IMR-90 (cell line): ENCODE measurements around the gene STX18. TPM values are rescaled to one million over a fixed set of nuclear protein-coding genes. Genes with fewer than 3 reads are reported as not detected.

Experiments
- ATAC-seq: fragments of 200-7000 bp; cut with Tn5 transposase; 2 replicates; pipeline ENCODE4 v1.9.1; 2020; ENCODE audit warnings: low read depth, mild to moderate bottlenecking, moderate library complexity
- BruUV-seq: library from RNA; stranded (reverse); fragments of 400-500 nt; replicated peaks from 2 replicates; lab custom pipeline; 2021; lab: Mats Ljungman, UMichigan
- CTCF ChIA-PET: fragments of 300-600 bp; formaldehyde crosslinking; extraction: SDS; loops from one replicate; lab custom pipeline; 2021; ENCODE audit warnings: antibody characterized with exemption; lab: Yijun Ruan, JAX
- POLR2A ChIA-PET: fragments of 300-600 bp; sonication (Branson Sonifier 250); formaldehyde crosslinking; loops from one replicate; lab custom pipeline; 2022; ENCODE audit warnings: antibody characterized with exemption; ENCODE audit not compliant: unreplicated experiment; lab: Charles Lee
- DNase-seq: peaks from one replicate; pipeline ENCODE4 v3.0.0; 2013
- H2AFZ ChIP-seq: replicated peaks from 2 replicates; pipeline ENCODE3; 2013; ENCODE audit warnings: low read length, mild to moderate bottlenecking; ENCODE audit not compliant: poor library complexity
- H2AK5ac ChIP-seq: 2 replicates; pipeline ENCODE4 v1.6.1; 2013; ENCODE audit warnings: low read depth, low read length, inconsistent platforms
- H2AK9ac ChIP-seq: replicated peaks from 2 replicates; pipeline ENCODE3; 2013; ENCODE audit warnings: mild to moderate bottlenecking, low read depth, low read length, moderate library complexity; ENCODE audit not compliant: poor library complexity
- H2BK120ac ChIP-seq: 2 replicates; pipeline ENCODE4 v1.6.1; 2013; ENCODE audit warnings: low read depth, low read length, inconsistent platforms
- H2BK15ac ChIP-seq: 3 replicates; pipeline ENCODE4 v1.6.1; 2013; ENCODE audit warnings: low read depth, low read length, inconsistent platforms
- H2BK20ac ChIP-seq: 2 replicates; pipeline ENCODE4 v1.6.1; 2013; ENCODE audit warnings: low read depth, mild to moderate bottlenecking, inconsistent platforms, low read length, moderate library complexity
- H2BK5ac ChIP-seq: 2 replicates; pipeline ENCODE4 v1.6.1; 2013; ENCODE audit warnings: mild to moderate bottlenecking, low read depth, low read length, inconsistent platforms; ENCODE audit not compliant: poor library complexity, severe bottlenecking
- H3K14ac ChIP-seq: replicated peaks from 2 replicates; pipeline ENCODE4 v1.6.1; 2013; ENCODE audit warnings: low read depth, low read length, inconsistent platforms
- H3K18ac ChIP-seq: 2 replicates; pipeline ENCODE4 v1.6.1; 2013; ENCODE audit warnings: low read depth, low read length, control low read depth
- H3K23ac ChIP-seq: 2 replicates; pipeline ENCODE4 v1.6.1; 2013; ENCODE audit warnings: low read depth, low read length, inconsistent platforms
- H3K27ac ChIP-seq: 2 replicates; pipeline ENCODE4 v1.5.1; 2013; ENCODE audit warnings: mild to moderate bottlenecking, control low read depth, low read length; ENCODE audit not compliant: insufficient read depth
- H3K27me3 ChIP-seq: 2 replicates; pipeline ENCODE4 v1.6.1; 2013; ENCODE audit warnings: low read length; ENCODE audit not compliant: control insufficient read depth, insufficient read depth
- H3K36me3 ChIP-seq: 2 replicates; pipeline ENCODE4 v1.6.1; 2013; ENCODE audit warnings: low read length, mixed read lengths; ENCODE audit not compliant: control insufficient read depth, insufficient read depth
- H3K4ac ChIP-seq: 2 replicates; pipeline ENCODE4 v1.6.1; 2013; ENCODE audit warnings: low read depth, low read length, inconsistent platforms
- H3K4me1 ChIP-seq: 2 replicates; pipeline ENCODE4 v1.6.1; 2013; ENCODE audit warnings: low read length, mixed read lengths; ENCODE audit not compliant: control insufficient read depth, insufficient read depth
- H3K4me2 ChIP-seq: 2 replicates; pipeline ENCODE4 v1.6.1; 2013; ENCODE audit warnings: low read depth, mild to moderate bottlenecking, control low read depth, low read length, moderate library complexity
- H3K4me3 ChIP-seq: 2 replicates; pipeline ENCODE4 v1.5.1; 2013; ENCODE audit warnings: low read depth, mild to moderate bottlenecking, control low read depth, low read length, moderate library complexity; ENCODE audit not compliant: insufficient read depth
- H3K56ac ChIP-seq: 2 replicates; pipeline ENCODE4 v1.6.1; 2013; ENCODE audit warnings: low read length, inconsistent platforms; ENCODE audit not compliant: insufficient read depth; ENCODE audit errors: extremely low read depth
- H3K79me1 ChIP-seq, 2 experiments: 2 replicates each; pipeline ENCODE4 v1.6.1; 2013; ENCODE audit warnings: low read length in 2 of 2, inconsistent platforms in 1 of 2, low read depth in 1 of 2
- H3K9ac ChIP-seq: 2 replicates; pipeline ENCODE4 v1.6.1; 2013; ENCODE audit warnings: low read depth, low read length, control low read depth
- H3K9me1 ChIP-seq: 2 replicates; pipeline ENCODE4 v1.6.1; 2013; ENCODE audit warnings: low read length, inconsistent platforms; ENCODE audit not compliant: insufficient read depth
- H3K9me3 ChIP-seq: 2 replicates; pipeline ENCODE4 v1.6.1; 2013; ENCODE audit warnings: low read length; ENCODE audit not compliant: control insufficient read depth, insufficient read depth
- H4K20me1 ChIP-seq: 2 replicates; pipeline ENCODE4 v1.6.1; 2013; ENCODE audit warnings: low read length, inconsistent platforms; ENCODE audit not compliant: insufficient read depth
- H4K5ac ChIP-seq: 2 replicates; pipeline ENCODE4 v1.6.1; 2013; ENCODE audit warnings: mild to moderate bottlenecking, low read depth, low read length, control low read depth
- H4K8ac ChIP-seq, 2 experiments: 2 replicates each; pipeline ENCODE4 v1.6.1; 2013; ENCODE audit warnings: low read depth in 2 of 2, low read length in 2 of 2, control low read depth in 1 of 2, inconsistent platforms in 1 of 2
- H4K91ac ChIP-seq: 2 replicates; pipeline ENCODE4 v1.6.1; 2013; ENCODE audit warnings: low read depth, low read length, inconsistent platforms; ENCODE audit not compliant: insufficient read depth
- CEBPB ChIP-seq: IDR thresholded peaks from 2 replicates; pipeline ENCODE4 v1.6.1; 2012; ENCODE audit warnings: low read depth, low read length, improper control_type of control experiment
- CHD1 ChIP-seq: IDR thresholded peaks from 2 replicates; pipeline ENCODE4 v1.6.1; 2012; ENCODE audit warnings: low read depth, low read length, improper control_type of control experiment
- CTCF ChIP-seq: conservative IDR thresholded peaks from 2 replicates; pipeline ENCODE4 v1.5.1; 2012; ENCODE audit warnings: mild to moderate bottlenecking, low read depth, low read length, improper control_type of control experiment
- ELK1 ChIP-seq: fragments of 150-350 bp; IDR thresholded peaks from 2 replicates; pipeline ENCODE4 v1.6.1; 2016; ENCODE audit warnings: low read depth, mild to moderate bottlenecking, low read length, moderate library complexity, borderline replicate concordance
- FOS ChIP-seq: fragments of 150-350 bp; IDR thresholded peaks from 2 replicates; pipeline ENCODE4 v1.6.1; 2016; ENCODE audit warnings: low read depth, low read length
- MAZ ChIP-seq: IDR thresholded peaks from 2 replicates; pipeline ENCODE4 v1.6.1; 2012; ENCODE audit warnings: low read depth, mild to moderate bottlenecking, low read length, improper control_type of control experiment, moderate library complexity, borderline replicate concordance
- MXI1 ChIP-seq: IDR thresholded peaks from 2 replicates; pipeline ENCODE4 v1.6.1; 2012; ENCODE audit warnings: low read depth, mild to moderate bottlenecking, low read length, moderate library complexity, borderline replicate concordance
- NFE2L2 ChIP-seq: fragments of 150-350 bp; IDR thresholded peaks from 2 replicates; pipeline ENCODE4 v1.6.1; 2016; ENCODE audit warnings: low read depth, mild to moderate bottlenecking, low read length
- POLR2A ChIP-seq: IDR thresholded peaks from 2 replicates; pipeline ENCODE4 v1.6.1; 2012; ENCODE audit warnings: mild to moderate bottlenecking, low read depth, low read length
- RCOR1 ChIP-seq: IDR thresholded peaks from 2 replicates; pipeline ENCODE4 v1.6.1; 2012; ENCODE audit warnings: mild to moderate bottlenecking, low read length, improper control_type of control experiment; ENCODE audit not compliant: insufficient replicate concordance
- RFX5 ChIP-seq: IDR thresholded peaks from 2 replicates; pipeline ENCODE4 v1.8.0; 2012; ENCODE audit warnings: low read depth, mild to moderate bottlenecking, low read length, moderate library complexity
- WGBS, 2 experiments: methylation state at CpG; one replicate each; pipeline versions ENCODE4 v1.1.5 to v1.1.7; 2013; ENCODE audit warnings: missing lambda C conversion rate in 2 of 2; ENCODE audit not compliant: insufficient read length in 1 of 2; ENCODE audit errors: extremely low coverage in 2 of 2; 5-methylcytosine and 5-hydroxymethylcytosine counted together
- dilution Hi-C: fragments of 300-500 bp; cut with HindIII; formaldehyde crosslinking; loops from one replicate; pipeline ENCODE4 v1.14.3; 2018; ENCODE audit warnings: low sequenced_read_pairs; ENCODE audit not compliant: unreplicated experiment
- in situ Hi-C: fragments of 300-500 bp; cut with MboI; formaldehyde crosslinking; loops from 3 replicates; pipeline ENCODE4 v1.14.3; 2019; ENCODE audit warnings: low sequenced_read_pairs, inconsistent platforms, mixed read lengths
- intact Hi-C: fragments of 100-400 bp; cut with micrococcal nuclease; formaldehyde crosslinking; loops from 2 replicates; pipeline ENCODE4 v1.10.0; 2022
- polyA plus RNA-seq, 3 experiments: library from polyadenylated mRNA; depleted of rRNA; stranded (reverse); fragments of >200 nt; gene quantifications; 2 replicates each; pipeline ENCODE4 v1.2.3, GENCODE V29; 2012; ENCODE audit warnings: low replicate concordance in 1 of 3
- total RNA-seq: library from RNA; depleted of rRNA; stranded (reverse); fragments of >200 nt; gene quantifications from 2 replicates; pipeline ENCODE4 v1.2.3, GENCODE V29; 2012
- TF ChIP-seq, protein P1 (sequence below): fragments of 150-350 bp; IDR thresholded peaks from 2 replicates; pipeline ENCODE4 v1.6.1; 2017; ENCODE audit warnings: mild to moderate bottlenecking, antibody characterized with exemption, low read length, low read depth

STX18 gene
- total and polyA plus RNA-seq, 2 of the 4 experiments (the other 2 are of a cell fraction): 20.1 to 23.4 TPM

- no peak for TF ChIP-seq RCOR1
Measured at GRCh38 chr4:4406455-4407298, 135.2 kb downstream of the STX18 start (continued).

GRCh38 chr4:4405358-4405962 is 136.4 kb downstream of the STX18 start:
- WGBS, 2 experiments: 100% methylated on average over 2 of the region's 15 CpGs; no CpG with 5 or more reads in 1 of the 2 experiments
- no peak for TF ChIP-seq RFX5
- TF ChIP-seq POLR2A: no peak
- no peak for TF ChIP-seq CTCF
- TF ChIP-seq FOS: no peak
- TF ChIP-seq MAZ: no peak
- TF ChIP-seq ELK1: no peak
- TF ChIP-seq NFE2L2: no peak
- TF ChIP-seq, protein P1, sequence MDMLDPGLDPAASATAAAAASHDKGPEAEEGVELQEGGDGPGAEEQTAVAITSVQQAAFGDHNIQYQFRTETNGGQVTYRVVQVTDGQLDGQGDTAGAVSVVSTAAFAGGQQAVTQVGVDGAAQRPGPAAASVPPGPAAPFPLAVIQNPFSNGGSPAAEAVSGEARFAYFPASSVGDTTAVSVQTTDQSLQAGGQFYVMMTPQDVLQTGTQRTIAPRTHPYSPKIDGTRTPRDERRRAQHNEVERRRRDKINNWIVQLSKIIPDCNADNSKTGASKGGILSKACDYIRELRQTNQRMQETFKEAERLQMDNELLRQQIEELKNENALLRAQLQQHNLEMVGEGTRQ: no peak
- no peak for TF ChIP-seq MXI1
- TF ChIP-seq CEBPB: no peak
- TF ChIP-seq CHD1: no peak

More at GRCh38 chr4:4405358-4405962, 136.4 kb downstream of the STX18 start:
- H3K27me3 ChIP-seq: peaks cover 10% of the 10 kb centered on the region; the same call in 1 of the 2 replicates
- H3K36me3 ChIP-seq: no peaks in the 10 kb centered on the region
- ChIA-PET POLR2A (no interaction called here), CTCF (no interaction called here)
- no peak overlapping the region for H2BK20ac ChIP-seq
- H3K9me1 ChIP-seq: no peaks in the 10 kb centered on the region
- no peak overlapping the region for H2AK5ac ChIP-seq
- DNase-seq (no peak), ATAC-seq (no peak)
- BruUV-seq: no TSS peak
- H3K4me2 ChIP-seq: no peak overlapping the region
- no peak overlapping the region for H2AFZ ChIP-seq
- H3K27ac ChIP-seq: no peak overlapping the region
- intact Hi-C loops (no loop called here), dilution Hi-C loops (no loop called here), in situ Hi-C loops (no loop called here)
- no peaks in the 10 kb centered on the region for H3K9me3 ChIP-seq
- no peak overlapping the region for H3K14ac ChIP-seq
- H3K56ac ChIP-seq: no peak overlapping the region
- no peak overlapping the region for H3K23ac ChIP-seq
- H3K4me1 ChIP-seq: no peaks in the 10 kb centered on the region
- H4K8ac ChIP-seq: no peak overlapping the region
- no peak overlapping the region for H4K91ac ChIP-seq
- no peak overlapping the region for H2BK15ac ChIP-seq
- H2BK5ac ChIP-seq: no peak overlapping the region
- no peak overlapping the region for H3K4ac ChIP-seq
- no peak overlapping the region for H2AK9ac ChIP-seq
- no peak overlapping the region for H2BK120ac ChIP-seq
- H4K5ac ChIP-seq: no peak overlapping the region
- no peak overlapping the region for H3K9ac ChIP-seq
- H3K4me3 ChIP-seq: no peak overlapping the region
- no peaks in the 10 kb centered on the region for H4K20me1 ChIP-seq
- H3K79me1 ChIP-seq: no peaks in the 10 kb centered on the region
- no peak overlapping the region for H3K18ac ChIP-seq
